Hepatocyte (in vitro differentiated cells): ENCODE results near the gene COX8A. TPM values are rescaled to one million over a fixed set of nuclear protein-coding genes. Genes with fewer than 3 reads are reported as not detected.

Source experiments
- DNase-seq: peaks from one replicate; pipeline ENCODE4 v3.0.0-alpha.2; 2016; ENCODE audit warnings: low spot score
- H2AFZ ChIP-seq: fragments of 200-600 bp; sonication (generic); 2 replicates; pipeline ENCODE4 v1.6.0; 2016; ENCODE audit warnings: antibody characterized with exemption, mild to moderate bottlenecking
- H3K27ac ChIP-seq: fragments of 200-600 bp; sonication (generic); 2 replicates; pipeline ENCODE4 v1.5.1; 2016; ENCODE audit warnings: mild to moderate bottlenecking
- H3K27me3 ChIP-seq: fragments of 200-600 bp; sonication (generic); 2 replicates; pipeline ENCODE4 v1.6.1; 2016
- H3K36me3 ChIP-seq: fragments of 200-600 bp; sonication (generic); replicated peaks from 2 replicates; pipeline ENCODE4 v1.5.1; 2016; ENCODE audit warnings: low read depth; ENCODE audit not compliant: insufficient read depth
- H3K4me1 ChIP-seq: fragments of 200-600 bp; sonication (generic); 2 replicates; pipeline ENCODE4 v1.5.1; 2016; ENCODE audit warnings: mild to moderate bottlenecking, moderate library complexity; ENCODE audit not compliant: insufficient read depth
- H3K4me2 ChIP-seq: fragments of 200-600 bp; sonication (generic); 2 replicates; pipeline ENCODE4 v1.6.0; 2016
- H3K4me3 ChIP-seq: fragments of 200-600 bp; sonication (generic); 2 replicates; pipeline ENCODE4 v1.5.1; 2016; ENCODE audit warnings: mild to moderate bottlenecking
- H3K79me2 ChIP-seq: fragments of 200-600 bp; sonication (generic); 2 replicates; pipeline ENCODE4 v1.6.0; 2017; ENCODE audit warnings: mild to moderate bottlenecking
- H3K9me2 ChIP-seq: fragments of 200-600 bp; sonication (generic); replicated peaks from 2 replicates; pipeline ENCODE4 v1.6.0; 2017; ENCODE audit warnings: mild to moderate bottlenecking; ENCODE audit not compliant: insufficient read depth
- H3K9me3 ChIP-seq: fragments of 200-600 bp; sonication (generic); 2 replicates; pipeline ENCODE4 v1.5.1; 2016; ENCODE audit warnings: low read depth, mild to moderate bottlenecking
- H4K20me1 ChIP-seq: fragments of 200-600 bp; sonication (generic); 2 replicates; pipeline ENCODE4 v1.6.0; 2016; ENCODE audit warnings: mild to moderate bottlenecking; ENCODE audit not compliant: insufficient read depth, poor library complexity, severe bottlenecking
- CTCF ChIP-seq: fragments of 200-600 bp; sonication (generic); IDR thresholded peaks from 2 replicates; pipeline ENCODE4 v1.5.1; 2016; ENCODE audit warnings: antibody characterized with exemption, mild to moderate bottlenecking; ENCODE audit not compliant: poor library complexity
- EZH2 ChIP-seq: fragments of 200-600 bp; sonication (generic); IDR thresholded peaks from 2 replicates; pipeline ENCODE4 v1.6.1; 2016; ENCODE audit warnings: antibody characterized with exemption, mild to moderate bottlenecking, borderline replicate concordance
- EZH2phosphoT487 ChIP-seq: fragments of 200-600 bp; sonication (generic); IDR thresholded peaks from one replicate; pipeline ENCODE4 v1.6.1; 2018; ENCODE audit warnings: antibody characterized with exemption, mild to moderate bottlenecking, low read depth, moderate library complexity; ENCODE audit not compliant: unreplicated experiment, severe bottlenecking
- WGBS: methylation state at CpG from one replicate; pipeline ENCODE4 v1.1.6; 2016; ENCODE audit warnings: low lambda C conversion rate; ENCODE audit errors: missing lambda C conversion rate; 5-methylcytosine and 5-hydroxymethylcytosine counted together
- polyA plus RNA-seq: library from polyadenylated mRNA; unstranded; fragments of >200 nt; fragmentation: Nextera tagmentation; extraction: Ambion mirVana; gene quantifications from 2 replicates; pipeline ENCODE4 v1.2.1, GENCODE V29; 2016
- total RNA-seq: library from RNA; depleted of rRNA; stranded (reverse); fragments of >200 nt; gene quantifications from 2 replicates; pipeline ENCODE4 v1.2.3, GENCODE V29; 2014

Gene COX8A
- total and polyA plus RNA-seq, 2 experiments from 2014 or later: 430 to 463 TPM

- no peaks in the 10 kb centered on the region for H4K20me1 ChIP-seq
- H3K79me2 ChIP-seq: no peaks in the 10 kb centered on the region
- H3K27ac ChIP-seq: no peak overlapping the region
- DNase-seq: no peak
- H3K36me3 ChIP-seq: no peaks in the 10 kb centered on the region
- H3K4me1 ChIP-seq: peaks cover 18% of the 10 kb centered on the region
- H3K27me3 ChIP-seq: peaks cover 3% of the 10 kb centered on the region
- no peak overlapping the region for H3K4me2 ChIP-seq
- H2AFZ ChIP-seq: no peak overlapping the region
- no peaks in the 10 kb centered on the region for H3K9me2 ChIP-seq
- 88% methylated on average over 5 of the region's 7 CpGs for WGBS
- no peak overlapping the region for H3K4me3 ChIP-seq
- no peaks in the 10 kb centered on the region for H3K9me3 ChIP-seq
- TF ChIP-seq CTCF (no peak), EZH2 (no peak), EZH2phosphoT487 (no peak)
Measured at GRCh38 chr11:64017945-64018224, 43.5 kb downstream of the COX8A start.

GRCh38 chr11:64018310-64018709 lies 43.9 kb downstream of the COX8A start:
- H3K27me3 ChIP-seq: peaks cover 3% of the 10 kb centered on the region
- H2AFZ ChIP-seq: no peak overlapping the region
- H3K9me2 ChIP-seq: no peaks in the 10 kb centered on the region
- no peaks in the 10 kb centered on the region for H3K36me3 ChIP-seq
- H4K20me1 ChIP-seq: no peaks in the 10 kb centered on the region
- no peak overlapping the region for H3K4me2 ChIP-seq
- 96% methylated on average over 7 of the region's 8 CpGs for WGBS
- no peak overlapping the region for H3K27ac ChIP-seq
- H3K79me2 ChIP-seq: no peaks in the 10 kb centered on the region
- H3K9me3 ChIP-seq: no peaks in the 10 kb centered on the region
- H3K4me3 ChIP-seq: no peak overlapping the region
- TF ChIP-seq CTCF (no peak), EZH2 (no peak), EZH2phosphoT487 (no peak)
- DNase-seq: no peak
- H3K4me1 ChIP-seq: peaks cover 18% of the 10 kb centered on the region

GRCh38 chr11:64019106-64020037 lies 45.0 kb downstream of the COX8A start:
- Histone ChIP-seq H3K9me3 (no peaks in the 10 kb centered on the region), H3K4me1 (peaks cover 18% of the 10 kb centered on the region), H3K79me2 (no peaks in the 10 kb centered on the region), H3K27ac (no peak overlapping the region), H3K4me3 (no peak overlapping the region), H3K27me3 (peaks cover 3% of the 10 kb centered on the region), H4K20me1 (no peaks in the 10 kb centered on the region), H2AFZ (no peak overlapping the region), H3K36me3 (no peaks in the 10 kb centered on the region), H3K4me2 (no peak overlapping the region), H3K9me2 (no peaks in the 10 kb centered on the region)
- TF ChIP-seq CTCF (no peak), EZH2 (no peak), EZH2phosphoT487 (no peak)
- whole genome bisulfite sequencing: 89% methylated on average over 27 of the region's 27 CpGs
- no peak for DNase-seq
